ENCODE measurements around the gene SEMA6C. TPM values are rescaled to one million over a fixed set of nuclear protein-coding genes. Genes with fewer than 3 reads are reported as not detected.
"Not testable (repeated sequence)": the region's sequence is repeated elsewhere in the genome, so short reads cannot be mapped to it uniquely, and the experiment has no call there.

SEMA6C gene
- total RNA-seq, 1 experiment from 2014 or later: 2.8 TPM

GRCh38 chr1:151106894-151107293 lies 39.5 kb downstream of the SEMA6C start:
- TF ChIP-seq CTCF (IDR thresholded peaks at IDR 0.05; ENCODE audit: insufficient read depth in 1 of 2, low read depth in 1 of 2, low read length in 1 of 2, severe bottlenecking in 1 of 2, unreplicated experiment in 1 of 2): no peak
- no peak for DNase-seq
- Mint-ChIP-seq H3K4me3 (ENCODE audit: unreplicated experiment) (no peak overlapping the region), H3K4me1 (ENCODE audit: low read depth, unreplicated experiment) (no peaks in the 10 kb centered on the region), H3K27me3 (ENCODE audit: insufficient read depth, unreplicated experiment) (no peaks in the 10 kb centered on the region), H3K27ac (ENCODE audit: unreplicated experiment) (no peak overlapping the region), H3K9me3 (ENCODE audit: unreplicated experiment) (no peaks in the 10 kb centered on the region), H3K36me3 (ENCODE audit: insufficient read depth, unreplicated experiment) (no peaks in the 10 kb centered on the region)
- intact Hi-C loops (cut with micrococcal nuclease; ENCODE audit: unreplicated experiment): no loop called here
- ChIA-PET POLR2A (no interaction called here), CTCF (no interaction called here)
- Histone ChIP-seq H3K4me3 (ENCODE audit: low read depth, low read length) (no peak overlapping the region), H3K36me3 (ENCODE audit: control insufficient read depth, insufficient read depth, low read length) (no peaks in the 10 kb centered on the region), H3K27me3 (replicated peaks; ENCODE audit: control insufficient read depth, insufficient read depth, low read length) (no peaks in the 10 kb centered on the region), H3K4me1 (no peaks in the 10 kb centered on the region), H3K9me3 (no peaks in the 10 kb centered on the region)
- BruUV-seq (replicated peaks): no TSS peak

GRCh38 chr1:151104630-151105029 lies 41.8 kb downstream of the SEMA6C start:
- H3K9me3 ChIP-seq: no peaks in the 10 kb centered on the region
- H3K4me3 Mint-ChIP-seq (ENCODE audit: unreplicated experiment): no peak overlapping the region
- H3K4me3 ChIP-seq (ENCODE audit: low read depth, low read length): no peak overlapping the region
- no peak for TF ChIP-seq CTCF (IDR thresholded peaks at IDR 0.05; ENCODE audit: insufficient read depth in 1 of 2, low read depth in 1 of 2, low read length in 1 of 2, severe bottlenecking in 1 of 2, unreplicated experiment in 1 of 2)
- H3K36me3 ChIP-seq (ENCODE audit: control insufficient read depth, insufficient read depth, low read length): no peaks in the 10 kb centered on the region
- H3K4me1 ChIP-seq: no peaks in the 10 kb centered on the region
- intact Hi-C loops (cut with micrococcal nuclease; ENCODE audit: unreplicated experiment): no loop called here
- DNase-seq: no peak
- no peaks in the 10 kb centered on the region for H3K9me3 Mint-ChIP-seq (ENCODE audit: unreplicated experiment)
- no peaks in the 10 kb centered on the region for H3K4me1 Mint-ChIP-seq (ENCODE audit: low read depth, unreplicated experiment)
- BruUV-seq (replicated peaks): no TSS peak
- H3K27me3 ChIP-seq (replicated peaks; ENCODE audit: control insufficient read depth, insufficient read depth, low read length): no peaks in the 10 kb centered on the region
- H3K27me3 Mint-ChIP-seq (ENCODE audit: insufficient read depth, unreplicated experiment): no peaks in the 10 kb centered on the region
- H3K36me3 Mint-ChIP-seq (ENCODE audit: insufficient read depth, unreplicated experiment): no peaks in the 10 kb centered on the region
- H3K27ac Mint-ChIP-seq (ENCODE audit: unreplicated experiment): no peak overlapping the region
- POLR2A ChIA-PET: no interaction called here
- CTCF ChIA-PET: no interaction called here

GRCh38 chr1:151098126-151098525 lies 48.3 kb downstream of the SEMA6C start:
- Histone ChIP-seq H3K4me3 (ENCODE audit: low read depth, low read length) (no peak overlapping the region), H3K27me3 (replicated peaks; ENCODE audit: control insufficient read depth, insufficient read depth, low read length) (no peaks in the 10 kb centered on the region), H3K36me3 (ENCODE audit: control insufficient read depth, insufficient read depth, low read length) (no peaks in the 10 kb centered on the region), H3K9me3 (no peaks in the 10 kb centered on the region), H3K4me1 (no peaks in the 10 kb centered on the region)
- Mint-ChIP-seq H3K4me3 (ENCODE audit: unreplicated experiment) (no peak overlapping the region), H3K36me3 (ENCODE audit: insufficient read depth, unreplicated experiment) (no peaks in the 10 kb centered on the region), H3K27me3 (ENCODE audit: insufficient read depth, unreplicated experiment) (no peaks in the 10 kb centered on the region), H3K9me3 (ENCODE audit: unreplicated experiment) (no peaks in the 10 kb centered on the region), H3K4me1 (ENCODE audit: low read depth, unreplicated experiment) (no peaks in the 10 kb centered on the region), H3K27ac (ENCODE audit: unreplicated experiment) (no peak overlapping the region)
- ChIA-PET CTCF (interaction anchor here (0.6 to 0.7 kb wide), 3 partner anchors 33 to 900 kb away, joined by 3 to 4 read pairs (median 3); no protein-coding TSS in a partner anchor), POLR2A (no interaction called here)
- intact Hi-C loops (cut with micrococcal nuclease; ENCODE audit: unreplicated experiment): no loop called here
- DNase-seq: peak in 1 of 2 experiments; percentile 2
- no peak for TF ChIP-seq CTCF (IDR thresholded peaks at IDR 0.05; ENCODE audit: insufficient read depth in 1 of 2, low read depth in 1 of 2, low read length in 1 of 2, severe bottlenecking in 1 of 2, unreplicated experiment in 1 of 2)
- no TSS peak for BruUV-seq (replicated peaks)

GRCh38 chr1:151097426-151097825 lies 49.0 kb downstream of the SEMA6C start:
- DNase-seq; H3K27ac Mint-ChIP-seq (ENCODE audit: unreplicated experiment); H3K27me3 ChIP-seq (replicated peaks; ENCODE audit: control insufficient read depth, insufficient read depth, low read length); H3K4me1 ChIP-seq; H3K4me3 Mint-ChIP-seq (ENCODE audit: unreplicated experiment); H3K4me1 Mint-ChIP-seq (ENCODE audit: low read depth, unreplicated experiment); H3K36me3 ChIP-seq (ENCODE audit: control insufficient read depth, insufficient read depth, low read length); POLR2A ChIA-PET; H3K9me3 ChIP-seq; intact Hi-C loops (cut with micrococcal nuclease; ENCODE audit: unreplicated experiment); H3K27me3 Mint-ChIP-seq (ENCODE audit: insufficient read depth, unreplicated experiment); H3K9me3 Mint-ChIP-seq (ENCODE audit: unreplicated experiment); BruUV-seq (replicated peaks); H3K4me3 ChIP-seq (ENCODE audit: low read depth, low read length); CTCF ChIA-PET; H3K36me3 Mint-ChIP-seq (ENCODE audit: insufficient read depth, unreplicated experiment): not testable (repeated sequence)
